ENCODE measurements around the gene TAOK3. TPM values are rescaled to one million over a fixed set of nuclear protein-coding genes. Genes with fewer than 3 reads are reported as not detected.
"Not testable (repeated sequence)": the region's sequence is repeated elsewhere in the genome, so short reads cannot be mapped to it uniquely, and the experiment has no call there.

Gene TAOK3
- polyA plus RNA-seq, 3 donors, result 27.1 to 32.7 (median 27.9) TPM

DNA sequence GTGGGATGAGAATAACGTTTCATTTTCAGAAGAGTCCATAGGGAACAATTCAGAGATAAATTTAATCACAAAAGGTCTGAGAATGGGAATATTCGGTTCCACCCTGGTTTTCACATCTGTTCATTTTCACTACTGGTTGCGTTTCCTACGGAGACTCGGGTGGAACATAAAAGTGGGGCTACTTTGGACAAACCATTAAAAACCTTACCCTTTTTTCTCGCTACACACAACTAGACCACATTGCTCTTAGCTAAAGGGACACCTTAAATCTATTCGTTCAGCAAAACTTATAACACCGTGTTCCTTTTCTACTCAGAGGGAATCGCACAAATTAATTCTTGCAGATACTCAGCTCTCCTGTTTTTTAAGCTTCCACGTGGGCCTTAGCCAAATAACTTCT is 2.6 kb upstream of the TAOK3 start:
- no peak for DNase-seq

GRCh38 chr12:118374909-118375308 is 2.2 kb upstream of the TAOK3 start:
- DNase-seq, result no peak

- DNase-seq, result no peak
Measured at GRCh38 chr12:118374126-118374725, 1.5 kb upstream of the TAOK3 start.

- DNase-seq, result no peak
Measured at GRCh38 chr12:118373616-118374015, 909 bp upstream of the TAOK3 start.

GRCh38 chr12:118371321-118372282 is 1.1 kb downstream of the TAOK3 start:
- DNase-seq, result no peak

DNA sequence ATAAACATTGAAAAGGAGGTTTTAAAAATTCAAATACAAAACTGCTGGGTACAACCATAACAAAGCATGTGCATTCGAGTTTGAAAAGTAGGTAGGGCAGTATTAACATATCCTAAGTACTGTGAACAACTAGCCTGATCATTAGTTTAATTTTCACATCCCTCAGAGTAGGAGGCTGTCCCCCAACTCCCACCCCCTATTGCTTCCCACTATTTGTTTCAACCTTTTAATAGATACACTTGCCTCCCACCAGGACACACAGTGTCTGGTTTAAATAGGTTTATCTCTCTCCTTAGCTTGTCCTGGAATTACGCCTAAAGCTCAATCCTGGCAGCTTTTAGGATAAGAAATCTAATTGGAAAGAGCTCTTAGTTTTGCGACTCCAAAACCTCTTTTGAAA is 2.1 kb downstream of the TAOK3 start:
- DNase-seq, result no peak

GRCh38 chr12:118368821-118369220 is 3.9 kb downstream of the TAOK3 start:
- DNase-seq, result no peak

DNA sequence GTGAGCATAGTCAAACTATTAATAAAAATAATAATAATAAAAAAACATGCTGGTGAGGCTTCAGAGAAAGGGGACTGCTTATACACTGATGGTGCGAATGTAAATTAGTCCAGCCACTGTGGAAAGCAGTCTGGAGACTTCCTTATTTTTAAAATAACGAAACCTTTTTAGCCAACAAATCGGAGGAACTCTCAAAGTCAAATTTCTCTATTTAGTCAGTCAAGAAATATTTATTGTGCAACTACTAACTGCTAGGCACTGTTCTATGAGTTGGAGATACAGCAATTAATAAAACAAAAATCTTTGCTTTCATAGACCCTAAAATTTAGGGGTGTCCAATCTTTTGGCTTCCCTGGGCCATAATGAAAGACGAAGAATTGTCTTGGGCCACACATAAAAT is 10.8 kb downstream of the TAOK3 start:
- DNase-seq, result no peak

DNA sequence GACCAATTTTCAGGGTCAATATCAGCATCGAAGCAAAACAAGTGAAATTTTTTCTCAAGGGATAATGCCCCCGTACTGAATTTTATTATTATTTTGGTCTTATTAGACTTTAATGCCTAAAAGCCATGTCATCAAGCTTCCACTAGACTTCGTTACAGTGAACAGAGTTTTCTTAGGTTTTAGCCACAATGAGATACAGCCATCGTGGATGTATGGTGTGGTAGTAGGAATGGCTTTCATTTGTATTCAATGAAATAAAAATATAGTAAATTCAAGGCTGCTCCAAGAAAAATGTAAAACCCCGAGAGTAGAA is 11.7 kb downstream of the TAOK3 start:
- no peak for DNase-seq

DNA sequence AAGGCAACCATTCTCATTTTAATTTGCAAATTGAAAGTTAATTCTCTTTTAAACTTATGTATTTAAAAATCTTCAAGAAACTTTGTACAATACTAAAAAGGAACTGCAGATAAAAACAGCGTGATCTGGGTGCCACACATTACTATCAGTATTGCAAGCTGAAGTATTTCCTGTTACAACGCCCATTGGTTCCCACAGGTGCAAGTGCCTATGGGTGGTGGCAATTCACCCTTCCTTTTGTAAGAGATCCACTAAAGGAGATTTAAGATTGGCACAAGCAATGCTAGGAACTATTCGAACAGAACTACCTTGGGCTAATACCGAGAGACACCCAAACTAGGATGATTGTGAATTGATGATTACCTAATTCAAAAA is 13.2 kb downstream of the TAOK3 start:
- DNase-seq, result no peak

DNA sequence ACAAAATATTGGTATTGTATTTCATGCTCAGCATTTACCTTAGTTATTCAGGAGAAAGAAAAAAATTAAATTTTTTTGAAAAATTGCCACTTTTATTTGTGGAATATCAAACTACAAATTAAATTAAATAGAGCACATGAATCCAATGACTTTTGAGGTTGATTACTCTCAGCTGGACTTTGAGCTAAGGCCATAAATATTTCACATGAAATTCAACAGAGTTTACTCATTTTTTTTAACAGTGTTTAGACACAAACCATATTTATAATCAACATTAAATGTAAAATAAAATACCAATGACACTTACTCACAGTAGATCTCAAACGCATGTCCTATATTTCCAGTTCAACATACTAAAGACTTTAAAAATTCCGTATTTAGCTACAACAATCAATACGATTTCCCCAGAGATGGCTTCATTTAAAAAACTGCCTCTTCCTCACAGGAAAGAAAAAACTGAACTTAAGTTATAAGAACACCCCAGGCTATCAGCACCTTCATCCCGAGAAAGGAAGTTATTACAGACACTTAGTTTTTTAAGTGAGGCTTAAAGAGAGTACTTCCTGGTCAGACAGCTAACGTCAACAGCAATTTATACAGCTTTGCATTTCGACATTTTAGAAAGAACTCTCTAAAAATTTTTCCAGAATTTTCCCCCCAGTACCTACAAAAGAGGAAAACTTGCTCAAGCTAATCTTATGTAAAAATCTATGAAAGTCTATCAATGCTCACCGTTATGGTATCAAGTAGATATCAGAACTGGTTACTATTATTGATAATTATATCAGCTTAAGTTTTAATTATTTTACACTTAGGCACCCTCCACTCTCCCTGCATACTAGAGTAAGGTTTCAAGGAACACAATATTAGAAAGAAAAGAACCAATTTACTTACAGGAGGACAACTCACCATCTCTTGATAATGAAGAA is 13.8 kb downstream of the TAOK3 start:
- no peak for DNase-seq

DNA sequence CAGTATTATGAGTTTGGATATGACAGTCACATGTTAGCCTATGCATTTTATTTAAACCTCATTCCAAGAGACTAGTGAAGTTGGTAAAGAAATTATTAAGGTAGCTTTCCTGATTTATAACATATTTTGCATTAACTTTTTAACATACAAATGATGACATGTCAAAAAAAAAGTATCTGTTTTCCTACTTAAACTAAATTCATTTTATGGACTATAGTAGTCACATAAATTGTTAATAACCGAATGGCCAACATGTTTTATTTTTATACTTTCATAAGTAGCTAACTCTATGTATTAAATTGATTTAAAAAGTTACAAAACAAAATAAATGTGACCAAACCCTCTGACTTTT is 14.7 kb downstream of the TAOK3 start:
- DNase-seq, result no peak

DNA sequence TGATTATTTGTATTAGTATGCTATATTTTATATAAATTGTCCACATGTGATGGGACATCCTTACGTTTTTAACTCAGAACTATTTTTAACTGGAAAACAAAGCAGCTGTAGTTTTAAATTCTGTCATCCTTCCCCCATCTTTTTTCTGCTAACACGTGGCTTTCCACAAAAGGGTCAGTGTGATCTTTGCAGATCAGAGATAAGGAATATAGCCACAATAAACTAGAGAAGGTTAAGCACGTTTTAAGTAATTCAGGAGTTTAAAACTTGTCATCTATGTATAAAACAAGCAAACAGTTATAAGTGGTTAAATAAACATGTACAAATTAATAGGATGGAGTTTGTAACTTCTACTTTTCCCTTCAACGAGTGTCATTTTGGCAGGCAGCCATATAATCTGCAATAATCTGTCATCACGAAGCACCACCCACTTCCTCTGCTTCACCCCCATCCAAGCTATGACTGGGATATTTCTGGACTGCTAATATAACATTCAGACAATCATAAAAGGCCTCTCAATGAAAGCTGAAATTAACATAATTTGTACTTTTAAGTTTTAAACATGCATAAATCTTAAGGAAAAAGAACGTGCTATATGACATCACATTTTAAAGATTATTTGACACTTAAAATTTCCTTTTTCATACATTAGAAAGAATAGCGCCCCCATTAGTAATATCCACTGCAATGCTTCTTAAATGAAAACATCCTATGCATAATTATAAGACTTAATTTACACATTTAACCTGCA is 15.3 kb downstream of the TAOK3 start:
- DNase-seq, result no peak

GRCh38 chr12:118356809-118357256 is 15.9 kb downstream of the TAOK3 start:
- no peak for DNase-seq

DNA sequence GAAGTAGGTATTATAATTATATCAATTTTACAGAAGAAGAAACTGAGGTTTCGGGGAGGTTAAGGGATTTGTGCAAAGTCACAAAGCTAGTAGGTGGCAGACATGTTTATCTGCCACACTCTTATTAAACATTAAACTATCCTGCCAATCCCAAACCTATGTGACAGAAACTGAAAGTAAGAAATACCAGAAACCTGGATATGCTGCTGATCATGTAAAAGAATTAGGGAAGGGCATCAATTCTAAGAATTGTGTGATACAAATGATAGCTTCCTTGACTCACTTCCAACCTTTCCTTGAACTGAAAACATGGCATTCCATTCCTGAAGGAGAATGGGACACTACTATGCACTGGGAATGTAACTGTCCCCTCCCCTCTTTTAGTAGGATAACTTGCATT is 16.9 kb downstream of the TAOK3 start:
- DNase-seq, result no peak

DNA sequence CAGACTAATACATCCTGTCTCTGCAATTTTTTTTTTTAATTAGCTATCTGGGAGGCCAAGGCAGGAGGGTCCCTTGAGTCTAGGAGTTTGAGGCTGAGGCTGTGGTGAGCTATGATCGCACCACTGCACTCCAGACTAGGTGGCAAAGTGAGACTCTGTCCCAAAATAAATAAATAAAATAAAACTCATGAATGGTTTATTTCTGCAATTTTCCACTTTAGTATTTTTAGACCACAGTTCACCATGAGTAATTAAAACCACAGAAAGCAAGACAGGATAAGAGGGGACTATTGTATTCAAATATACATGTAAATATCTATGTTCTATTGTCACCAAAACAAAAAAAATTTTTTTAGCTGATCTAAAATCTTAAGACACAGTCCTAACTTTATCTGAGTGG is 17.8 kb downstream of the TAOK3 start:
- DNase-seq, result no peak

DNA sequence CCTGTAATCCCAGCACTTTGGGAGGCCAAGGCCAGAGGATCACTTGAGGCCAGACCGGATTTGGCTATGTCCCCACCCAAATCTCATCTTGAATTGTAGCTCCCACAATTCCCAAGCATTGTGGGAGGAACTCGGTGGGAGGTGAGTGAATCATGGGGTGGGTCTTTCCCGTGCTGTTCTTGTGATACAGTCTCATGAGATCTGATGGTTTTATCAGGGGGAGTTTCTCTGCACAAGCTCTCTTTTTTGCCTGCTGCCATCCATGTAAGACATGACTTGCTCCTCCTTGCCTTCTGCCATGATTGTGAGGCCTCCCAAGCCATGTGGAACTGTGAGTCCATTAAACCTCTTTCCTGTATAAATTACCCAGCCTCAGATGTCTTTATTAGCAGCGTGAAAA is 18.2 kb downstream of the TAOK3 start:
- DNase-seq, result not testable (repeated sequence)

DNA sequence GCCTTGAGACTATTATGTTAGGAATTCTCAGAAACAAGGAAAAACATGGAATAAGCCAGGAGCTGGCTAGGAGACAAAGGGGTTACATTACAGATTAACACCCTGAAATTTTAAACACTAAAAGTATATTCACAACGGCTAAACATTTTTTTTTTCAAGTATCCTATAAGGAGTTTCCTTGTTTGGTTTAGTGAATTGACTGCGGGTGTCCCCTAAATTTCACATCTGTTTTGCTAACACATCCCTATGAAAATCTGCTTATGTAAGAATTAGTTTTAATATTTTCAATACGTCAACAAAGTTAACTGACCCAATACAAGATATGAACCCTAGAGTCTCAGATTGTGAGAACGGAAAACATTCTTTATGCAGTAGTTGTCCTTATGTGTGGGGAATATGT is 19.0 kb downstream of the TAOK3 start:
- no peak for DNase-seq

- no peak for DNase-seq
Measured at GRCh38 chr12:118350908-118351559, 21.7 kb downstream of the TAOK3 start.

DNA sequence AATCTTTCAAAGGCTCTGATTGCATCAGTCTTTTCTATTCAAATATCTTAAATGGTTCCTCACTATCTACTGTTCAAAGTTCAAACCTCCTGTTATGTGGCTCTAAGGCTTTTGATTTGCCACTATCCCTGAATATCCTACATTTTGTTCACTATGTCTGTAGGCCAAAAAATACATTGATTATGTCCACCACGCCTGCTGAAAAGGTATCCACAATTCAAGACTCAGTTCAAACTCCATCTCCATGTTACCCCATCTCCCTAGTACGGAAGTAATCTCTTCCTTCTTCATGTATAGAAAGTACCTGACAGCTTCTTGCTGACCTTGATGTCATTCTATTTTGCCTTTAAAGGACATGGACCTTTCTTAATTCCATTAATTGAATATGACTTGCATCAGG is 24.8 kb downstream of the TAOK3 start:
- no peak for DNase-seq

- no peak for DNase-seq
Measured at GRCh38 chr12:118346895-118347294, 25.8 kb downstream of the TAOK3 start.

Data from renal pelvis (tissue), 4 donors.